CMK (cell line): ENCODE data around the gene TMEM98.
"Not testable (repeated sequence)": the region's sequence is repeated elsewhere in the genome, so short reads cannot be mapped to it uniquely, and the experiment has no call there.

Source experiments
- DNase-seq: peaks from one replicate; pipeline ENCODE4 v3.0.0-alpha.2; 2010; ENCODE audit warnings: low read depth

Gene TMEM98, protein sequence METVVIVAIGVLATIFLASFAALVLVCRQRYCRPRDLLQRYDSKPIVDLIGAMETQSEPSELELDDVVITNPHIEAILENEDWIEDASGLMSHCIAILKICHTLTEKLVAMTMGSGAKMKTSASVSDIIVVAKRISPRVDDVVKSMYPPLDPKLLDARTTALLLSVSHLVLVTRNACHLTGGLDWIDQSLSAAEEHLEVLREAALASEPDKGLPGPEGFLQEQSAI

DNA sequence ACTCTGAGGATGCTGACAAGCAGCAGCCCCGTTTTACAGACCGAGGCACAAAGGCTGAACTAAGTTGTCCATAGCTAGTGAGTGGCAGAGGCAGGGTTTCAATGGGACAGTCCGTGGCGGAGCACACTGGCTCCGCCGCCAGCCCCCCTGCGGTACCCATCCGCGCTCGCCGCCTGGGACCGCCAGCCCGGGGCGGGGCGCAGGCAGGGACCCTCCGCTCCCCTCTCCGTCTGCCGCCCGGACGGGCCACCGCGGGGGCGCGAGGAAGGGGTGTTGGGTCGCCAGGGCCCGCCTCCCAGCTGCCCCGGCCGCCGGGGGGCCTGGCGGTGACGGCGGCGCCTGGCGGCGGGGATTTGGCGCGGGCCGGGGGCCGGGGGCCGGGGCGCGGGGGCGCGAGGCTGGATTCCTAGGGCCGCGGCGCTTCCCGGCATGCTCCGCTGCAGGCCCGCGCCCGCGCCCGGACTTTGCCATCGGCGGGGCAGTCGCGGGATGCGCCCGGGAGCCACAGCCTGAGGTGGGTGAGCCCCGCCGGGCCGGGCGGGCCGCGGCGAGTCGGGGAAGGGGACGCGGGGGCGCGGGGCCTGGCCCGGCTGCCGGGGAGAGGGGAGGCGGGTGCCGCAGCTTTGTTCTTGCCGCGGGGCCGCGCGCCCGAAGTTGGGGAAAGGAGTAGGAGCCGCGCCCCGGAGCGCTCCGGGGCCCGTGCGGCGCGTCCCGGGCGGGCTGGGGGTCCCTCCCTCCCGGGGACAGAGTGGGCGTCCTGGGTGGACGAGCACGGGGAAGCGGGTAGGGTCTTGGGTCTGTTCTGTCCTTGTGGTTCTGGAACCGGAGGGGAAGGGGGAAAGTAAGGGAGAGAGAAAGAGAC is at the start of gene TMEM98:
Gene TMEM98 (plus strand): TSS at position 430 of the 862 bp plus-strand sequence. CDS start 3,376 bp downstream, outside the sequence.
- DNase-seq, result no peak

GRCh38 chr17:32878211-32878610 is 49.7 kb upstream of the TMEM98 start:
- DNase-seq, result no peak

- no peak for DNase-seq
These were observed 48.8 kb upstream of the TMEM98 start for GRCh38 chr17:32879134-32879533.

DNA sequence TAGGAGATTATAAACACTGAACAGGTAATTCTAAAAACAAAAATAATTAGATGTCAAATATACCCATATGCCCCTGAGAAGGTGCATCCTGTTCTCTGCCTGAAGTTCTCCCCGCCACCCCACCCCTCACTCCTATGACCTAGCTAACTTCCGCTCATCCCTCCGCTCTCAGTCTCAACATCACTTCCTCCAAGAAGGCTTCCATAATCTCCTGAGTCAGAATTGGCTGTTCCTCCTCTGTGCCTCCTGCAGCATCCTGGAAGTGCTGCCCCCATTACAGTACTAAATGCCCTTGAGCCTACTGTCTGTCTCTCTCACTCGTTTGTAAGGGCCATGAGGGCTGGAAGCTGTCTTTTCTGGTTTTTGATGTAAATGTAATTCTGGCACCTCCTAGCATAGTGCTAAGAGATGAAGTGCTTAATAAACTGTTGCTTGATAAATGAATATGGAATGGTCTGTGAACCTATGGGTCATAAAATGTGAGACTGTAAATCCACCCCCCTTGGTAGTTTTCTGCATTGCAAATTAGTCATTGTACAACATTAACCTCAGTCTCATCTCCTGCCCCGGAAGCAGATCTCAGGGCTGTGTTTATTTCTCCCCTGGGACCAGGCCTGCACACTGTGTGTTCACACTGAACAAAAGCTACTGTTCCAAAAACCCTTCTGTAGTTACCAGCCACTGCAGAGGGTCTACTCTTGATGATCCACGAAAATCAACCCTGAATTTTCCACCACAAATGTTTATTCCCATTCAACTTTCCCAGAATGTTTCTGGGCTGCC is 47.1 kb upstream of the TMEM98 start:
- DNase-seq, result no peak

GRCh38 chr17:32882029-32882428 is 45.9 kb upstream of the TMEM98 start:
- no peak for DNase-seq

GRCh38 chr17:32882734-32883133 is 45.2 kb upstream of the TMEM98 start:
- DNase-seq, result no peak

DNA sequence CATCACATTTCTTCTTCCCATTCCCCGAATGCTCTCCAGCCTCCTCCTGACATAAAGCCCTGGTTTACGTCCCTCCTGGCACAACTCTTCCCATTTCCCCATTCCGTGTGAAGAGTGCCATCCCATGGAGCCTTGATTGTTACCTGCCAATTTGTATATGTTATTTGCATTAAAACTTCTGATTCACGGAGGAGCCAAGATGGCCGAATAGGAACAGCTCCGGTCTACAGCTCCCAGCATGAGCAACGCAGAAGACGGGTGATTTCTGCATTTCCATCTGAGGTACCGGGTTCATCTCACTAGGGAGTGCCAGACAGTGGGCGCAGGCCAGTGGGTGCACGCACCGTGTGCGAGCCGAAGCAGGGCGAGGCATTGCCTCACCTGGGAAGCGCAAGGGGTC is 41.0 kb upstream of the TMEM98 start:
- not testable (repeated sequence) for DNase-seq

GRCh38 chr17:32887410-32887809 is 40.5 kb upstream of the TMEM98 start:
- not testable (repeated sequence) for DNase-seq

- DNase-seq, result no peak
These were observed 33.7 kb upstream of the TMEM98 start for GRCh38 chr17:32894245-32894644.

DNA sequence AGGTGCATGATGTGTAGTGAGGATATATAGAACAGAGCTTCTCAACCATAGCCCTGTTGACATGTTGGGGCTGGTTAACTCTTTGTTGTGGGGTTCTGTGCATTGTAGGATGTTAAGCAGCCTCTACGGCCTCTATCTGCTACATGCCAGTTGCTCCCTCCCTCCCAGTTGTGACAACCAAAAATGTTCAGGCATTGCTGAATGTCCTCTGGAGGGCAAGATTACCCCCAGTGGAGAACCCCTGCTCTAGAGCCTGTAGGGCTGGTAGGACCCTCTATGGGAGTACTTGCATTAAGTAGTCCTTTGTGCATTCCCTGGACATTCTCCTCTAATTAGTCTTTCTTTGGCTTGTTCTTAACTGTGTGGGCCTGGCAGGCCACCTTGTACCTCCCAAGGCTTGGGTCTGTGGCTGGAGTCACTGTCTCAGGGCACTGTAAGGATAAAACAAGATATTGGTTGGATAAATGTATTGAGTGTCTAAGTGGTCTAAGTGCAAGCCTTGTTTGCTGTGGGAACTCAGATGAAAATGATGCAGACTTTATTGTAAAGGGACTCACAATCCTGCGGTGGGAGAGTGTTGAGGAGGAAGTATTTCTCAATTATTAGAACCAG is 31.2 kb upstream of the TMEM98 start:
- no peak for DNase-seq

DNA sequence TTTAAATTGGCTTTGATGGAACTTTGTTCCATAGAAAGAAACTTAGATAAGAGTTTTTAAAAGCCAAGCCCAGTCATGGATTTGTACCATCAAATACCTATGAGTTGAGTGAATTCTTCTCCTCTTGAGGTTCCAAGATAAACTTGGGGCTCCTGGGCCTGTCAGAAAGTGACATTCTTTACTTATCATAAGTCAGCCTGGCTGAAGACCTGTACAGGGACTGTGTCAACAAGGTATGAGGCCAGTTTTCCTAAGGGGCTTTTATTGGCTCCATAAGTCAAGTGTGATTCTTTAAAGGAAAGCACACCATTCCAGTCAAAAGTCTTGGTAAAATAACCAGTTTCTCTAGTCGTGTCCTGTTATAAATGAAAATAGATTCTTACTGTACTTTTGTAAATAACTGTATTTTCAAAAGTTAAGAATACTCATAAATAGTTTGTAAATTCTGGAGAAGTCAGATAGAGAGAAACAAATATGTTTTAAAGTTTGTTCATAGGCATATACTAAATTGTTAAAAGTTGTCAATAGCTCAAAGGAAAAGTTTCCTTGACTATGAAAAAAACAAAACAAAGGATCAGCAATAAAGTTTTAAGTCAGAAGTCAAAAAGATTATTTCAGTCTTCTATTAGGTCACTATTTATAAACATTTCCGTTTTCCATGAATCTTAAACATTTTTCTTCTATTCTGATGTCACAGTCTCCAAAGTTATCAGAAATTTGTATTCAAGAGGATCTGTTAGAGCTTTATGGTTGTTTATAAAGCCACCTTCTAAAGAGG is 28.5 kb upstream of the TMEM98 start:
- DNase-seq, result no peak

GRCh38 chr17:32901743-32902142 is 26.2 kb upstream of the TMEM98 start:
- no peak for DNase-seq

DNA sequence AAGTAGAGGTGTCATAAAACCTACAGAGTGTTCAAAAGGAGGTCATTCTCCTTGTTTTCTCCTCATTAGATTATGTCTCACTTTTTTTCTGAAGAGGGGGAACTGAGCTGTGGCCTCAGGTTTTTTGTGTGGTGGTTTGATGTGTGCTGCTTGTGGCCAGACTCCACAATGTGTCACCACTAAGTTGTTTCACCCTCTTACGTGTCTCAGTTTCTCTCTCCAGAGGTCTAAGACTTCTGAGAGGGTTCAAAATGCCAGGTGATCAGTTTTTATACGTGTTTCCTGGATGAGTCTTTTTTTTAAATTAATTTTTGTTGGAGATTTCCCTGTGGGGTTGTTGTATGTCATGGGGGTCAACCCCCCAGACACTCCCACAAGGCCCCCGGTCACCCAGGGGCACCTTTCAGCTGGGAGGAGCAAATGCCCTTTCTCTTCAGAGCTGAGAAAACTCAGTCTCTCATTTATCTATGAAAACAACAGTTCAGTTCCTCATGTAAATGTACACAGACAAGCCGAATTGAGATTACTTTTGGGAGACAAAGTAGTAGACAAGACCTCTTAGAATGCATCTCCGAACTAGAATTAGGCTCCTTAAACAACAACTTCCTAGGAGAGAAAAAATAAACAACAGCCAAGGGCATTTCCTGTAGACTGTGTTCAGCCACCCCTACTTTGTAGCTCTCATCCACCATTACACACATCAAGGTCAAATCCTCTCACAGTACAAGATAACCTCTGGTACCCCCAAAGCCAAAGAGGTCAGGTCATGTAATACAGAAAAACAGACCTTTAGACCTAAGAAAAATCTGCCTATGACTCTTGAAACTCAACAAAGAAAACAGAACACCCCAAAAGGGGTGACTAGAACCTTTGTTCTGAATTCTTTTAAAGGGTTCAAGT is 23.9 kb upstream of the TMEM98 start:
- no peak for DNase-seq

- no peak for DNase-seq
These were observed 23.1 kb upstream of the TMEM98 start for GRCh38 chr17:32904891-32905290.

GRCh38 chr17:32907583-32907982 is 20.4 kb upstream of the TMEM98 start:
- DNase-seq, result no peak

DNA sequence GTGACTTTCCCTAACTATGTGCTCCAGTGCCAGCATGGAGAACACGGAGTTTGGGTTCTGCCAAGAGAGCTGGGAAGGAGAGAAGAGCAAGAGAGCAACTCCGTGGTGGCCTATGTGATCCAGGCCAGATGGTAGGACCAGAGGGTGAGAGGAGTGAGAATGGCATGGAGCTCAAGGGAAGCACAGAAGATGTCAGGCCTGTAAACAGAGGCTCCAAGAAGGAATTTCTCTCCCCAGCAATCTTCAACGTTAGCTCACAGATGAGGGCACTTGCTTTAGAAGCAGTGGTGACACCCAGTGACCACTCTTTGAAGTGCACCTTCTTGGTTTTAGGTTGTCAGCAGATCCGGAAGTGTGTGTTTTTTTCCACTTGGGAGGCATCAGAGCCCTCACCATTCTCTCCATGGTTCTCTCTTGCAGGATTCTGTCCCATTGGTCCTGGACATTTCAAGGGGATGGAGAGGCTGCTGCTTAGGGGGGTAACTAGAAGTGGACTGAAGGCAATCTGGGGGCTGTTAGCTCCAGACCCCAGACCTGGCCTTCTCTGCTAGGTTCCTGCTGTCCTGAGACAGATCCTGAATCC is 18.1 kb upstream of the TMEM98 start:
- peak; percentile 59 for DNase-seq

DNA sequence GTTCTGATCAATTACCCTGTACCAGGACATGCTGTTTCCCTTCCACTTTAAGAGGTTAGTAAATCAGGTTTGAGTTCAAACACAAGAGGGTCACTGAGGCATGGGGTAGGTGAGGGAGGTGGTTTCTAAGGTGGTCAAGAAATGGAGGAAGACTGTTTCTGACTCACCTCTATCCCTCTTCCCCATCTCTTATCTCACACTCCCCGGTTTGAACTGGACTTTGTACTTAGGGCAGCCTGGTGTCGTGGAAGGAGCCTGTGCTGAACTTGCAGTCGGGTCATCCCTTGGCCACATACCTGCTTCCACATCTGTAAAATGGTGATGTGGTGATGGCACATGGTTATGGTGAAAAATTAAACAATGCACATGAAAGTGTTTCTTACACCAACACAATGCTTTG is 17.2 kb upstream of the TMEM98 start:
- DNase-seq, result no peak

DNA sequence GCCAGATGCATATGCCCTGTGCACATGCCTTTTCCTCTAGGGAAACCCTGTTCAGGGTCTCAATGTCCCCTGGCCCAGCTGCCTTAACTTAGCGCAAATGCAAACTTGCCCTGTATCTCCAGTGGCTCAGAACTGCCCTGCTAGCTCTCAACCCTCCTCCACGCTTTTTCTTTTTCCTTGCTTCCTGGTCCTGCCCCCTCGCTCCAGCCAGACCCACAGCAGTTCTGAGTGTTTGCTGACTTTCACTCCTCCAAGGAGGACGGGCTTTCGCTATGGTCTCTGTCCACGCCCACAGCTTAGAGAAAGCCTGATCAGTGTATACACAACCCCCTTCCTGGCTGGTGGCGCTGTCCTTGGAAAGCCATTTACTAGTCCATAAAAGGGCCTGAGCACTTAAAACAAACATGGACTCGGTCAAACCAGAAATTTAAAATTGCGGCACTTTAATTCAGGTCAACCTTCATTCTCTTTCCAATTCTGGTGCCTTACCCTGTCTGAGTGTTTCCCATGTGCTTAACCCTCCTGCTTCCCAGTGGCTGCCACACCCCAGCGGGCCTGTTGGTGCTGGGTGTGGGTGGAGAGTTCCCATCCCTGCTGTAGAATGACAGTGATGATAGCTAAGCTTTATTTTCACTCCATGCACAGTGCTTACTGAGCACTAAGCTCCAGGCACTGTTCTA is 15.6 kb upstream of the TMEM98 start:
- DNase-seq, result no peak

DNA sequence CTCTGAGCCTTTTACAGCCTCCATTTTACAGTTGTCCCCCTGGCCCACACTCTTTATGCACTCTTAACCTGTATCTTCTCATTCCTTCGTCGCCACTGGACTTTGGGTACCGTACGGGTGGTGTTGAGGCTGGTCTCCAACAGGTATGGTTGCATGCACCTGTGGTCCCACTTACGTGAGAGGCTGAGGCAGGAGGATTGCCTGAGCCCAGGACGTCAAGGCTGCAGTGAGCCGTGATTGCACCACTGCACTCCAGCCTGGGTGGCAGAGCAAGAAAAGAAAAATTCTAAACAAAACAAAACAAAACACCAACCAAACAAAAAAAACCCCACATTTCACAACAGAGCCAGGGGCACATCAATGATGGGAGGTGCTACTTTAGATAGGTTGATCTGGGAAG is 14.4 kb upstream of the TMEM98 start:
- DNase-seq, result no peak
